K562 (cell line): ENCODE data around the gene OBSL1. TPM values are rescaled to one million over a fixed set of nuclear protein-coding genes. Genes with fewer than 3 reads are reported as not detected.
A peak's percentile ranks its signal among the peaks of the same experiment; 100 is the strongest.

ENCODE experiments used
- ATAC-seq: fragments of 200-7000 bp; cut with Tn5 transposase; 3 replicates; pipeline ENCODE4 v1.9.1; 2020; ENCODE audit warnings: moderate library complexity
- BruUV-seq: library from RNA; stranded (reverse); fragments of 400-500 nt; replicated peaks from 2 replicates; lab custom pipeline; 2021; lab: Mats Ljungman, UMichigan
- CTCF ChIA-PET: fragments of 300-600 bp; formaldehyde crosslinking; extraction: SDS; loops from one replicate; lab custom pipeline; 2021; ENCODE audit warnings: low intra/inter-chr PET ratio; lab: Yijun Ruan, JAX
- POLR2A ChIA-PET: fragments of 300-600, 350-650 bp; sonication (Branson Sonifier 250); formaldehyde crosslinking; extraction: SDS; loops from one replicate; lab custom pipeline; 2021; ENCODE audit warnings: antibody characterized with exemption, inconsistent platforms; lab: Yijun Ruan, JAX
- DNase-seq, 4 experiments: peaks; one replicate each; pipeline versions ENCODE4 v3.0.0 to v3.0.0-alpha.2; 2011 to 2018; ENCODE audit warnings: low spot score in 3 of 4, mixed read lengths in 3 of 4; ENCODE audit errors: extremely low read depth in 1 of 4
- FAIRE-seq: peaks from 2 replicates; lab custom pipeline; 2011; peaks lifted over from hg19 to GRCh38; lab: Jason Lieb, UNC
- H2AFZ ChIP-seq: 2 replicates; pipeline ENCODE4 v1.6.0; 2011; ENCODE audit warnings: low read depth, low read length, control low read depth, inconsistent platforms
- H3K27ac ChIP-seq: fragments of 200-600 bp; 3 replicates; pipeline ENCODE4 v1.8.0; 2011; ENCODE audit warnings: low read depth, mild to moderate bottlenecking, control low read depth, inconsistent platforms, low read length, moderate library complexity, mixed read lengths; ENCODE audit errors: extremely low read depth
- H3K27me3 ChIP-seq, 2 experiments: fragments of 300-600 bp in 1 of 2; 2 replicates in 1 of 2; 3 replicates in 1 of 2; pipeline versions ENCODE4 v1.6.0 to v1.8.0; 2011; ENCODE audit warnings: inconsistent platforms in 2 of 2, low read length in 2 of 2, mild to moderate bottlenecking in 1 of 2, mixed read lengths in 1 of 2, moderate library complexity in 1 of 2; ENCODE audit not compliant: control insufficient read depth in 2 of 2, insufficient read depth in 2 of 2
- H3K36me3 ChIP-seq: fragments of 300-600 bp; 3 replicates; pipeline ENCODE4 v1.8.0; 2011; ENCODE audit warnings: mild to moderate bottlenecking, low read length, inconsistent platforms; ENCODE audit not compliant: control insufficient read depth, insufficient read depth
- H3K4me1 ChIP-seq, 2 experiments: fragments of 200-600 bp in 1 of 2; replicated peaks in 1 of 2; 2 replicates in 1 of 2; 3 replicates in 1 of 2; pipeline versions ENCODE4 v1.5.1 to v1.8.0; 2011; ENCODE audit warnings: inconsistent platforms in 2 of 2, low read length in 2 of 2, mild to moderate bottlenecking in 1 of 2, mixed read lengths in 1 of 2, moderate library complexity in 1 of 2; ENCODE audit not compliant: control insufficient read depth in 2 of 2, insufficient read depth in 2 of 2
- H3K4me2 ChIP-seq: 2 replicates; pipeline ENCODE4 v1.6.1; 2011; ENCODE audit warnings: low read length, control low read depth, inconsistent platforms, mixed read lengths; ENCODE audit not compliant: insufficient read depth
- H3K4me3 ChIP-seq: fragments of 200-600 bp; sonication (generic), shearing (Covaris generic); 2 replicates; pipeline ENCODE4 v1.5.1; 2016; ENCODE audit warnings: control low read depth, inconsistent platforms
- H3K79me2 ChIP-seq: fragments of 200-600 bp; 3 replicates; pipeline ENCODE4 v1.8.0; 2011; ENCODE audit warnings: low read length, inconsistent platforms; ENCODE audit not compliant: control insufficient read depth, insufficient read depth
- H3K9ac ChIP-seq, 2 experiments: 2 replicates each; pipeline versions ENCODE4 v1.6.0 to v1.6.1; 2011; ENCODE audit warnings: low read depth in 2 of 2, low read length in 2 of 2, control low read depth in 1 of 2, inconsistent platforms in 1 of 2, mild to moderate bottlenecking in 1 of 2, mixed read lengths in 1 of 2; ENCODE audit not compliant: insufficient read depth in 1 of 2
- H3K9me1 ChIP-seq: one replicate; pipeline ENCODE4 v1.6.0; 2011; ENCODE audit warnings: inconsistent platforms, mild to moderate bottlenecking, low read length, moderate library complexity; ENCODE audit not compliant: control insufficient read depth, insufficient read depth
- H3K9me3 ChIP-seq: replicated peaks from 2 replicates; pipeline ENCODE4 v1.5.1; 2011; ENCODE audit warnings: low read depth, low read length, inconsistent platforms; ENCODE audit not compliant: control insufficient read depth, insufficient read depth
- H4K20me1 ChIP-seq: replicated peaks from 2 replicates; pipeline ENCODE4 v1.6.1; 2011; ENCODE audit warnings: low read length, inconsistent platforms, mixed read lengths; ENCODE audit not compliant: control insufficient read depth, insufficient read depth
- CBFA2T3 ChIP-seq: fragments of 450-650 bp; IDR thresholded peaks from 2 replicates; pipeline ENCODE4 v1.6.1; 2017
- CREB1 ChIP-seq, 2 experiments: sonication (generic) in 1 of 2; formaldehyde crosslinking in 1 of 2; IDR thresholded peaks; 2 replicates each; pipeline versions ENCODE4 v1.6.1 to v1.8.0; 2012 to 2022; ENCODE audit warnings: inconsistent platforms in 1 of 2, mild to moderate bottlenecking in 1 of 2, missing genetic modification reagents in 1 of 2, moderate library complexity in 1 of 2
- FOXP4 ChIP-seq: sonication (generic); formaldehyde crosslinking; IDR thresholded peaks from 2 replicates; pipeline ENCODE4 v1.8.0; 2022; ENCODE audit warnings: mild to moderate bottlenecking, missing genetic modification reagents, borderline replicate concordance
- MYNN ChIP-seq, 2 experiments: sonication (generic); formaldehyde crosslinking in 1 of 2; IDR thresholded peaks; 2 replicates each; pipeline versions ENCODE4 v1.5.0 to v1.6.1; 2016 to 2020; ENCODE audit warnings: antibody characterized with exemption in 1 of 2, missing genetic modification reagents in 1 of 2
- NFIC ChIP-seq: fragments of 450-650 bp; IDR thresholded peaks from 2 replicates; pipeline ENCODE4 v1.6.1; 2017; ENCODE audit warnings: mild to moderate bottlenecking, inconsistent platforms
- PCBP2 ChIP-seq: fragments of 200-400 bp; formaldehyde crosslinking; IDR thresholded peaks from 2 replicates; pipeline ENCODE4 v1.6.1; 2018; ENCODE audit warnings: low read length, low read depth, mild to moderate bottlenecking, moderate library complexity; ENCODE audit not compliant: poor library complexity, severe bottlenecking
- POLR2B ChIP-seq: fragments of 450-650 bp; IDR thresholded peaks from 2 replicates; pipeline ENCODE4 v1.6.1; 2018; ENCODE audit warnings: low read depth; ENCODE audit not compliant: partially characterized antibody
- SMARCA5 ChIP-seq: fragments of 450-650 bp; IDR thresholded peaks from 2 replicates; pipeline ENCODE4 v1.6.1; 2016
- TCF3 ChIP-seq: sonication (generic); formaldehyde crosslinking; IDR thresholded peaks from 2 replicates; pipeline ENCODE4 v1.4.0; 2020; ENCODE audit warnings: mild to moderate bottlenecking, missing genetic modification reagents
- THRA ChIP-seq: fragments of 450-650 bp; IDR thresholded peaks from 2 replicates; pipeline ENCODE4 v1.6.1; 2017; ENCODE audit warnings: mild to moderate bottlenecking, moderate library complexity
- UBTF ChIP-seq, 2 experiments: IDR thresholded peaks; 2 replicates each; pipeline ENCODE4 v1.6.1; 2012; ENCODE audit warnings: improper control_type of control experiment in 2 of 2, low read depth in 2 of 2, low read length in 2 of 2, borderline replicate concordance in 1 of 2
- VEZF1 ChIP-seq: fragments of 200-800 bp; sonication (Bioruptor generic); IDR thresholded peaks from 2 replicates; pipeline ENCODE4 v1.6.1; 2017; ENCODE audit warnings: missing genetic modification characterization, missing compliant biosample characterization
- ZNF133 ChIP-seq: fragments of 250-450 bp; sonication (Bioruptor Pico); IDR thresholded peaks from 2 replicates; pipeline ENCODE4 v1.4.0; 2020; ENCODE audit warnings: mild to moderate bottlenecking
- WGBS: fragments of 100-300 bp; shearing (Covaris generic); methylation state at CpG from one replicate; pipeline ENCODE4 v1.1.6; 2016; ENCODE audit warnings: low coverage, mixed read lengths; ENCODE audit not compliant: insufficient coverage; ENCODE audit errors: missing lambda C conversion rate; 5-methylcytosine and 5-hydroxymethylcytosine counted together
- in situ Hi-C: fragments of 300-500 bp; cut with MboI; formaldehyde crosslinking; loops from 4 replicates; pipeline ENCODE4 v1.15.0; 2018; ENCODE audit warnings: inconsistent platforms, mixed read lengths
- intact Hi-C: fragments of 100-400 bp; cut with micrococcal nuclease; formaldehyde crosslinking; loops from 2 replicates; pipeline ENCODE4 v1.14.2; 2022
- polyA plus RNA-seq, 8 experiments: library from polyadenylated mRNA; depleted of rRNA in 4 of 8; stranded (reverse) in 5 of 8; unstranded in 3 of 8; fragments of >200 nt; fragmentation: Nextera tagmentation in 2 of 8; fragmentation: Illumina TruSeq in 1 of 8; extraction: Ambion mirVana in 2 of 8; extraction: Trizol in 1 of 8; gene quantifications; 2 replicates each; pipeline versions ENCODE4 v1.2.1 to v1.2.3, GENCODE V29; 2011 to 2014; ENCODE audit warnings: inconsistent platforms in 1 of 8, missing spikeins in 1 of 8
- total RNA-seq, 7 experiments: library from RNA; depleted of rRNA in 6 of 7; stranded (reverse); fragments of >200 nt in 6 of 7; fragmentation: Illumina TruSeq in 2 of 7; extraction: Trizol in 2 of 7; gene quantifications; 2 replicates each; pipeline versions ENCODE4 v1.2.1 to v1.2.3, GENCODE V29; 2011 to 2021; ENCODE audit warnings: low replicate concordance in 1 of 7

Gene OBSL1
- total and polyA plus RNA-seq, 9 of the 15 experiments (the other 6 are each of a cell fraction or from before 2014, with no cell fraction given): 1.2 to 26.6 (median 8.6) TPM

- WGBS: 53% methylated on average over 5 of the region's 15 CpGs
- no peak for ATAC-seq
- H3K4me3 ChIP-seq: no peak overlapping the region
- no peaks in the 10 kb centered on the region for H4K20me1 ChIP-seq
- DNase-seq: peak in 2 of 4 experiments; percentile 48 to 62
- no peaks in the 10 kb centered on the region for H3K9me1 ChIP-seq
- no peak overlapping the region for H3K27ac ChIP-seq
- ChIA-PET CTCF (no interaction called here), POLR2A (interaction anchor here (0.8 to 1.7 kb wide), 5 partner anchors 8 to 73 kb away, joined by 3 to 13 read pairs (median 5); partner anchors contain the start of gene GMPPA)
- BruUV-seq: no TSS peak
- no peak overlapping the region for H3K9ac ChIP-seq
- no peaks in the 10 kb centered on the region for H3K27me3 ChIP-seq
- H2AFZ ChIP-seq: no peak overlapping the region
- peaks cover 76 to 97% of the 10 kb centered on the region in 2 experiments for H3K4me1 ChIP-seq
- intact Hi-C loops: no loop called here
- peaks cover 9% of the 10 kb centered on the region; the same call in 1 of the 3 replicates for H3K36me3 ChIP-seq
- peaks cover 25% of the 10 kb centered on the region for H3K79me2 ChIP-seq
- H3K9me3 ChIP-seq: no peaks in the 10 kb centered on the region
- H3K4me2 ChIP-seq: no peak overlapping the region
- FAIRE-seq: no peak
- in situ Hi-C loops: no loop called here
- TF ChIP-seq THRA (no peak), VEZF1 (CRISPR knock-in tag) (peak; percentile 61), MYNN (IDR thresholded peaks at IDR 0.05) (no peak), MYNN (CRISPR knock-in tag; IDR thresholded peaks at IDR 0.05) (no peak), CBFA2T3 (peak; percentile 75), FOXP4 (CRISPR knock-in tag) (no peak), ZNF133 (CRISPR knock-in tag) (no peak), UBTF (IDR thresholded peaks at IDR 0.05; ENCODE audit: borderline replicate concordance in 1 of 2, low read depth in 2 of 2, low read length in 2 of 2) (0 out of 4 replicates have a peak, but pooled peaks of 1 of the 2 experiments have one; percentile 54), POLR2B (no peak), CREB1 (IDR thresholded peaks at IDR 0.05) (0 out of 2 replicates have a peak, but pooled peaks have one; percentile 4), CREB1 (CRISPR knock-in tag; IDR thresholded peaks at IDR 0.05) (no peak), NFIC (peak; percentile 22), PCBP2 (no peak), SMARCA5 (no peak), TCF3 (CRISPR knock-in tag) (0 out of 2 replicates have a peak, but pooled peaks have one; percentile 12)
These were observed 59.6 kb downstream of the OBSL1 start for GRCh38 chr2:219511547-219512325.
